22Rv1 (cell line): ENCODE results near the gene HOXD9.

ENCODE experiments used
- CTCF ChIP-seq: fragments of 450-650 bp; IDR thresholded peaks from 2 replicates; pipeline ENCODE4 v1.5.1; 2017; ENCODE audit warnings: mild to moderate bottlenecking
- ZFX ChIP-seq: fragments of 450-650 bp; IDR thresholded peaks from 2 replicates; pipeline ENCODE4 v1.6.1; 2017; ENCODE audit warnings: antibody characterized with exemption, borderline replicate concordance

DNA sequence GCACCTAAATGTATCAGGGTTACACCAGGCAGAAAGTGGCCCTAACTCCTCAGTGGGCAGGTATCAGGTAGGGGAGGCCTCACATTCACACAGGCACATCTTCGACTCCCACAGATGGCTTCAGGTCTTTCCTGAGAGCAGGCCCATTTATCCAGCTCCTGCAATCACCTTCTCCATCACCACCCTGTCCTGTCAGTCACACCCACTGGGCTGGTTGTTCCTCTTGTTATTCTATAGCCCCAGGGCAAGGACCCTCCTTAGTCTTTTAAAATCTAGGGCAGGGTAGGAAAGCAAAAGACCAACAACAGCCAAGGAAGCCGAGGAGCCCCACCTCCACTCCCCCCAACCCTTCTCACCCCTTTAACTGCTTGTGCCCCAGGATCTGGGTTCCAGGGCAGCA is 19.8 kb downstream of the HOXD9 start:
- TF ChIP-seq CTCF (no peak), ZFX (no peak)
